HG02588 (cell line): ENCODE data around the gene RERE.
"Not testable (repeated sequence)": the region's sequence is repeated elsewhere in the genome, so short reads cannot be mapped to it uniquely, and the experiment has no call there.

Experiments
- ATAC-seq: cut with Tn5 transposase; IDR thresholded peaks from one replicate; pipeline ENCODE4 v1.9.1; 2021; ENCODE audit warnings: mild to moderate bottlenecking, moderate library complexity; ENCODE audit not compliant: unreplicated experiment

Gene RERE

DNA sequence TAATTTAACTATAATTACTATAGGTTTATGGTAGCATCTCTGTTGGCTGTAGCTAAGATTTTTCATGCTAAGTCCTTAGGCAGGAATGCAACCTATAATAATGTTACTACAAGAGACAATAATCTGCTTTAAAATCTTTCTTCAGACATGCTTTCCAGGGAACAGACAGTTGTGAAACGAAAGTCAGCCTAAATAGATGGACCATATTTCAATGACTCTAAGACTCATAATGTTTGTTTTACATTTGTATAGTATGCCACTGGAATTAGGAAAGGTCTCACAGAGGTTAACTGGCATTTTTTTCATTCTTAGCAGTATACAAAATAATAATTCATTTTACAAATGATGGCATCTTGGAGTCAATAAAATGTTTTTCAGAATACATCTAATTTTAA, 8.1 kb downstream of the RERE start:
- ATAC-seq, result no peak

DNA sequence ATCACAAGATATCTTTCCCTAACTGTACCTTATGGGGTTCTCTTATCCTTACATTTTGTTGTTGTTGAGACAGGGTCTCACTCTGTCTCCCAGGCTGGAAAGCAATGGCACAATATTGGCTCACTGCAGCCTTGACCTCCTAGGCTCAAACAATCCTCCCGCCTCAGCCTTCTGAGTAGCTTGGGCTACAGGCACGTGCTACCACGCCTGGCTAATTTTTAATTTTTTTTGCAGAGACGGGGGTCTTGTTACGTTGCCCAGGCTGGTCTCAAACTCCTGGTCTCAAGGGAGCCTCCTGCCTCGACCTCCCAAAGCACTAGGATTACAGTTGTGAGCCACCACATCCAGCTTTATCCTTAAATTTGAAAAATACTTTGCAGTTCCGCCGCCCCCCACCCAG, 10.4 kb downstream of the RERE start:
- no peak for ATAC-seq

DNA sequence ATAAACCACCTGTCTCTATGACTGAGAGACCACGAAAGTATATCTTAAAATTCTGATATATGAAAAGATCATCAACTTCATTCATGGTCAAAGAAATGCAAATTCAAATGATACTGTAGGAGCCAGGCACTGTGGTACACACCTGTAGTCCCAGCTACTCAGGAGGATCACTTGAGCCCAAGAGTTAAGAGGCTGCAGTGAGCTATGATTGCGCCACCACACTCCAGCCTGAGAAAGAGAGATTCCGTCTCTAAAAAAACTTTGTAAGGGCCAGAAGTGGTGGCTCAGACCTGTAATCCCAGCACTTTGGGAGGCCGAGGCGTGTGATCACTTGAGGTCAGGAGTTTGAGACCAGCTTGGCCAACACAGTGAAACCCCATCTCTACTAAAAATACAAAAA, 17.0 kb downstream of the RERE start:
- ATAC-seq, result no peak

DNA sequence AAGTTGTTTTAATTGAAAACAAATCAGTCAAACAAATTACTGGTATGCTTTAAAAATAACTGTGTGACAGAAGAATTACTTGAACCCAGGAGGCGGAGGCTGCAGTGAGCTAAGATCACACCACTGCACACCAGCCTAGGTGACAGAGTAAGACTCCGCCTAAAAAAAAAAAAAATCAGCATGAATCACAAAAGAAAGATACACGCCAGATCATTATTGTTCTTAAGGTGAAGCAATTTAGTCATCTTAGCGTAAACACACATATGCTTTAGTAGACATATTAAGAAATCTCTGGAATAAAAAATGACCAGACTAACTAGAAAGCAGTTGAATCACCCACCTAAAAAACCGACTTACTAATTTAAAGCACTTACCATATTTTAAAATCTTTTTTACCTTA, 20.2 kb downstream of the RERE start:
- no peak for ATAC-seq

DNA sequence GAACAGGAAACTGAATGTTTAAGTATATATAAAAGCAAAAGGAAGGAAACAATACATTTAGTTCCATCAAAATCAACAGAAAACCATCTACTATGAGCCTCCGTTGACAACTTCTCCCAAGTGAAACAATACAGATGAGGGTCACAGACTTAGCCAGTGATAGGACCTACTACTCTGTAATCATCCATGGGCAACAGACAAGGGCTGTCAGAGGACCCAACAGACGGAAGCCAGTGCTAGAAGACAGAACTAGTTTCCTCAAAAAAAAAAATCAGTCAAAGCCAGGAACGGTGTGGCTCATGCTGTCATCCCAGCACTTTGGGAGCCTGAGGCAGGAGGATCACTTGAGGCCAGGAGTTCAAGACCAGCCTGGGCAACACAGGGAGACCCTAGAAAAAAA, 20.6 kb downstream of the RERE start:
- ATAC-seq, result no peak

DNA sequence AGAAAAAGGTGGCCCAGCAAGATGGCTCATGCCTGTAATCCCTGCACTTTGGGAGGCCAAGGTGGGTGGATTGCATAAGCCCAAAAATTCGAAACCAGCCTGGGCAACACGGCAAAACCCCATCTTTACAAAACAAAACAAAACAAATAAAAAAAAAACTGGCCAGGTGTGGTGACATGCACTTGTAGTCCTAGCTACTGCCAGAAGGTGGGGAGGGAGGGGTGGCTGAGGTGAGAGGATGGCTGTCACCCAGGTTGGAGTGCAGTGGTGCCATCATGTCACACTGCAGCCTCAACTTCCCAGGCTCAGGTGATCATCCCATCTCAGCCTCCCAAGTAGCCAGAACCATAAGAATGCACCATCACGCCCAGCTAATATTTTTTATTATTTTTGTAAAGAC, 22.8 kb downstream of the RERE start:
- ATAC-seq, result no peak

DNA sequence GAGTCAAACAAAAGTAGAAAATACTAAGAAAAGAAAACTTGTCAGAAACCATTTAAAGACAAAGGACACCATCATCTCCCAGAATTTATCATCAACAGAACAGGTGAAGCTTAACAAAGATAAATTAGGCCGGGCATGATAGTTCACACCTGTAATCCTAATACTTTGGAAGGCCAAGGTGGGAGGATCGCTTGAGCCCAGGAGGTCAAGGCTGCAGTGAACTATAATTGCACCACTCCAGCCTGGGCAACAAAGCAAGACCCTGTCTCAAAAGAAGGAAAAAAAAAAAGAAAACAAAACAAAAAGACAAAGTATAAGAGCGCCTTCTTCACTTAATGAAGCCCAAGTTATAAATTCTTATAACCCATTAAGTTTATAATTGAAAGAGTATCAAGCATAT, 25.6 kb downstream of the RERE start:
- no peak for ATAC-seq

DNA sequence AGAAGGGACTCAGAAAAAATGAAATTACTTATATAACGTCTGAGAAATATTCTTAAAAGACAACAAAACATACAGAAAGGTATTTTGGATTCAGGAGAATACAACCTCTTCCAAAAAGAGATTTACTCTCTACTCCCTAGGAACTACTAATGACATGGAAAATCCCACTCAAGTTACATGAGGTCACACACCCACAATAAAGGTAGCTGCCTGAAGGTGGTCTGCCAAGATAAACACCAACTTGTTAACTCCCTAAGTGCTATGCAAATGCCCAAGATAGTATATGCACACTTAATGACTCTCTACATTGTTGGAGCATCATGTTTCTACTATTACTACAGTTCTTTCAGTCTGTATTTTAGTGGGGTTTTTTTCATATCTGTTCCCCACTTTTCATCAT, 26.5 kb downstream of the RERE start:
- no peak for ATAC-seq

DNA sequence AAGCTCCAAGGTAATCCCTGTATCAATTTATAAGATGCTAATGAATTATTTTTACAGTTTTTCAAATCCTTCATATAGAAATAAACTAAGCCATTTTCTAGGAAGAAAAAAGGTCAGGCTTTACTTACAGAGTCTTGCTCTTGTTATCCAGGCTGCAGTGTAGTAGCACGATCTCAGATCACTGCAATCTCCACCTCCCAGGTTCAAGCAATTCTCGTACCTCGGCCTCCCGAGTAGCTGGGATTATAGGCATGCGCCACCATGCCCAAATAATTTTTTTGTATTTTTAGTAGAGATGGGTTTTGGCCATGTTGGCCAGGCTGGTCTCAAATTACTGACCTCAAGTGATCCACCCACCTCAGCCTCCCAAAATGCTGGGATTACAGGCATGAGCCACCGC, 27.0 kb downstream of the RERE start:
- no peak for ATAC-seq

DNA sequence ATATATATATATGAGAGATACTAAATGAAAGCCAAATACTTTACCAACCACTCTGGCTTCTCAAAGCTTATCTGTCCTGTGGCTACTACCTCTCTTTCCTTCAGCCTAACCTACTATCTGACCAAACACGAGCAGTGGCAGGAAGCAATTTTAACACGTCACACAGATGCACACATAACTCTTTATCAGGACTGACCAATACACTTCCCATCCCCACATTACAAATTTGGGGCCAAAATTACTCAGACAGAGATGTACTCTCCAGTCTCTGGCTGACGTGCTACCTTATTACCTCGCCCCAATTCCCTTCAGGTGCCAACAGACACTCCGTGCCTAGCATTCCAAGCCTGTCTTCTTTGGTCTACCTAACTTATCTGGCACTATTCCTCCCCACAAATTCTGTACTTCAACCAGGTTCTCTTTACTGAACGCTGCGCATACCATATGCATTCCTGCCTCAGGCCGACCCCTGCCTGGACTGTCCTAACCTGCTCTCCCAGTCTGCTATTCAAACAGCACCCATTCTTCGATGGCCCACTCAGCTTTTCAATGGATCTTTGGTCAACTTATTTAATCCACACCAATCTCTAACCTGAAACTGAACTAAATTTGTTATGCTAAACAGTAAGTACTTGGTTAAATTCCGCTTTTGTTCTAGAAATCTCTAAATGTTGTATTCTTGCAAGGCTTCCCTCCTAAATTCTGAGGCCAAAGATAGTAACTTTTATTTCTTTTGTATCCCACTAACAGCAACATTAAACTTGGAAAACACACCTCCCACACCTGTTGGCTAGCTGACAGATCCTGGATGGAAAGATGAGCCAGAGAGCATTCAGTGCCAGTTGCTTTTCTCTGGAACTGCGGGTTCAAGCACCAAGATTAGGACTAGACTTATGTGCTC, 27.9 kb downstream of the RERE start:
- ATAC-seq, result no peak

DNA sequence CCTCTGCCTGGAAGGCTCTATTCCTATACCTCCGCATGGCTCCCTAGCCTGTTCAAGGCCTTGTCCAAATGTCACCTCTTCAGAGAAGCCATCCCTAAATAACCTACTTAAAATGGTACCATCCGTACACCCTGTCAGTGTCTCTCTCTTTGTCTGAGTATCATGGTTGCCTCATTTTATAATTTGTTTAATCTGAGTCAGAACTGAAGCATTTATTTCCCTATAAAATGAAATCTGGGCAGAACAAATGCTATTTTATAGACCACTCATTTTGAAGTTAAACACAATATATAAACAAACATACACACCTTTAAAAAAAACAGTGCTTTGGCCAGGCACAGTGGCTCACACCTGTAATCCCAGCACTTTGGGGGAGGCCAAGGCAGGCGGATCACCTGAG, 30.2 kb downstream of the RERE start:
- no peak for ATAC-seq

DNA sequence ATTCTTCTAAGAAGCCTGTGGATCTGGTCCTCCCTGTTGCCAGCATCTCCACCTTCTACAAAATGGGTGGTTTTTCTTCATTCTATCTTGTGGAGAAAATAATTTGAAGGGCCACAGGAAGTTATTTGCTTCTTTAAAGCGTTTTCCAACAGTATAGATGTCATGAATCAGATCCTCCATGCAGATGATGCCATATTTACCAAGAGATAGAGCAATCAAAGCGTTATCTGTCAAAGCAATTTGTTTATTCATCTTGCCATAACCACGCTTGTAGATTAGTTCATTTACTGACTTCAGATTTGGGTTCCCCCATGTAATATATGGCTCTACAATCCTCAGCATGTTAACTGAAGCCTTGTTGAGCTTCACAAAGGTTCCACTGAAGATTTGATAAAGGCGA, 31.2 kb downstream of the RERE start:
- not testable (repeated sequence) for ATAC-seq

DNA sequence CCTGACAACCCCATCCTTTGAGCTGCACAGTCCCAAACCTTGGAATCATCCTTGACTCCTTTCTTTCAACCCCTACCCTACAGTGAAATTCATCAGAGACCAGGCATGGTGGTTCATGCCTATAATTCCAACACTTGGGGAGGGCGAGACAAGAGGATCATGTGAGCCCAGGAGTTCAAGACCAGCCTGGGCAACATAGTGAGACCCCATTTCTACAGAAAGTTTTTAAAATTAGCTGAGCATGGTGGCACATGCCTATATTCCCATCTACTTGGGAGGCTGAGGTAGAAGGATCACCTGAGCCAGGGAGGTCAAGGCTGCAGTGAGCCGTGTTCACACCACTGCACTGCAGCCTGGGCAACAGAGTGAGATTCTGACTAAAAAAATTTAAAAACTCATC, 34.5 kb downstream of the RERE start:
- no peak for ATAC-seq

DNA sequence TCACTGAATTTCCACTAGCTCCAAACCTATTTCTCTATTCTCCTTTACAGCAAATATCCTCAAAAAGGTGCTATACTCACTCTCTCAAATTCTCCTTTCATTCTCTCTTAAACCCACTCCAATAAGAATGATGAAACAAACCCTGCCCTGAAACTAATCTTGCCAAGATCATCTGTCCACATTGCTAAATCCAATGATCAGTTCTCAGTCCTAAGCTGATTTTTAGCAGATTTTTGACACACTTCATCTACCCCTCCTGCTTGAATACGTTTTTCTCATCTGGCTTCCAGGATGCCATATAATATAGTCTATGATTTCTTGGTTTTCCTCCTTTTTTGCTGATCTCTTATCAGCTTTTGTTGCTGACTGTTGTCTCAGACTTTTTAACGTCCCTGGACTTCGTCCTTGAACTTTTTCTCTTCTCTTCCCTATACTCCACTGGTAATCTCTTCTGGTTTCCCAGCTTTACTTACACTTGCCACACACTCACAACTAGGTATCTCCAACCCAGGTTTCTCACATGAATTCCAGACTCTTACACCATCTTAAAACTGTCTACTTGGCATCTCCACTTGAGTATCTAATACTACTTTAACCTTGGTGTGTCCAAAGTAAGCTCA, 35.3 kb downstream of the RERE start:
- ATAC-seq, result no peak

DNA sequence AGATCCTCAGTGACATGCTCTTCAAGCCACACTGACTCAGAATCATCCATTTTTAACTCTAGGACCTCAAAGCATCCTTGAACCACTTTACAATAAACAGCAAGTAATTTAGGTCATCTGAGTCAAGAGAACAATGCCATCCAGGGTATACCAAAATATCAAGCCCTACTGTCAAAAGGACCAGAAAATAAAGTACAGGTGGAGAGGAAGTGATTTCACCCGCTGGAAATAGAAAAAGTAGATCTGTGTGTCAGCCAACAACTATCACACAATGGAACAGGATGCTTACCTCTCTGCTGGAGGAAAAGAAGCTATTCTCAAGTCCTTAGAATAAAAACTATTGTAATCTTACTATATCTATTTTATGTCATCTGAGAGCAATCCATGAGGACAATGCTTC, 37.0 kb downstream of the RERE start:
- ATAC-seq, result no peak

DNA sequence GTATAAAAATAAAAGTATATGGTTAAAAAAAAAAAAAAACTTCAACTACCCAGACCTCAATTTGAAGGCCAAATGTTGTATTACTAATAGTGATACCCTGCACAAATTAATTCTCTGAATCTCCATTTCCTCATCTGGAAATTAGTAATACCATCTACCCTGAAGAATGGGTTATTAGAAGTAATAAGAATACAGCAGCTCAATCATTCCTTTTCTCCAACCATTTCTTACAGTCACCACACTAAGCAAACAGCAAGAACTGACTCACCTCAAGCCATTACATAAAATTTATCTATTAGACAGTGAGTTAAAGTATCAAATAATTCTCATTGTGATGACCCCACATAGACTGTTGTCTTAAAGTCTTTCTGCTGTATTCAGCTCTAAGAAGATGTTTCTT, 39.6 kb downstream of the RERE start:
- ATAC-seq, result no peak

DNA sequence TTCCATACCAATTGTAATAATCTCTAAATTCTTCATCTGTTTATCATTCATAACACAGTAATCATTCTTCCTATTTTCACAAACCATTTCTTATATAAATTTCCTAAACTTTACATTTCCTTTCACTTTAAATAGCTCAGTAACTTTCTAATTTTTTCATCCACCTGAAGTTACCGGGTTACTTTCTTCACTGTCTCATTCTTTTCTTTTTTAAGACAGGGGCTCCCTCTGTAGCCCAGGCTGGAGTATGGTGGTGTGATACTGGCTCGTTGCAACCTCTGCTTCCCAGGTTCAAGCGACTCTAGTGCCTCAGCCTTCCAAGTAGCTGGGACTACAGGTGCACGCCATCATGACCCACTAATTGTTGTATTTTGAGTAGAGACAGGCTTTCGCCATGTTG, 41.3 kb downstream of the RERE start:
- no peak for ATAC-seq

DNA sequence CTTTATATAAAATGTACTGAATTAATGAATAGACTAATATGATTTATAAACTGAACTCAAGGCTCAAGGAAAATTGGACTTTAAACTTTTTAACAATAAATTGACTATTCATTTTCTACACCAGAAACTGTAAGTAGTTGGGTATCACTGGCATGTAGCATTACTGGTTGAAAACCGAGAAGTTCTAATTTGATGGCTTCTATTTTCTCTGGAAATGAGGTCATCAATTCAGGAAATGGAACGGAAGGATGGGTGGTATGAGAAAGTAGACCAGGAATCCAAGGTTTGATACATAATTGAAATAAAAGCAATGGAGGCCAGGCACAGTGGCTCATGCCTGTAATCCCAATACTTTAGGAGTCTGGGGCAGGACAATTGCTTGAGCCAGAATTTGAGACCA, 50.4 kb downstream of the RERE start:
- ATAC-seq, result no peak

DNA sequence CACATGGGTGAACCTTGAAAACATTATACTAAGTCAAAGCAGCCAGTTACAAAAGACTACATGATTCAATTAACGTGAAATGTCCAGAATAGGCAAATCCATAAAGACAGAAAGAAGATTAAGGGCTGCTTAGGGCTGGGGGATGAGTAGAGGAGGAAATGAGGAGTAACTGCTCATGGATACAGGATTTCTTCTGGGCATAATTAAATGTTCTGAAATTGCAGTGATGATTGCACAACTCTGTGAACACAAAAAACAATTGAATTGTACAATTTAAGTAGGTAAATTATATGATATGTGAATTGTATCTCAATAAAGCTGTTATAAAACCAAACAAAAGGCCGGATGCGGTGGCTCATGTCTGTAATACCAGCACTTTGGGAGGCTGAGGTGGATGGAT, 52.2 kb downstream of the RERE start:
- no peak for ATAC-seq

DNA sequence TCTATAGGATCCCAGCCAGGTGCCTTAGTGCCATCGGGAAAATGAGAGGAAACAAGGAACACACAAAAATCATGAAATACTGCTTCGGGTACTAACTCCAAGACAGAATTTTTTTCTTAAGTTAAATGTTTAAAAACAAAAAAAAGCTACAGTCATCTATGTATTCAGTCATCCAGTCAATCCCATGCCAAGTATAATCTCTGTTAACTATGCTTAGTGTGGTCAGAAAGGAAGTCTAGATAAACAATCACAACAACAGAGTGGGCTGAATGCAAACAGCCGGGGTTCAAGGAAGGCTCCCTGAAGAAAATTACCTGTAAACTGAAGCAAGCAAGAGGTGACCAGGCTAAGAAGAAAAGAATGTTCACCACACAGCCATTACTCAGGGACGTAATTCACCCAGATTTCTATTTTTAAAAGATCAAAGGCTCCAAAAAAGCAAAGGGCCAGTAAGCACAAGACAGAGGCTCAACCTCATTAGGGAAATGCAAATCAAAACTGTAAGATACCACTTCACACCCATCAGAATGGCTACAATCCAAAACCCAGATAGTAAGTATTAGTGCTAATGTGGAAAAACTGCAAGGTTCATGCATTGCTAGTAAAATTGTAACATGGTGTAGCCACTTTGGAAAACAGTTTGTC, 53.0 kb downstream of the RERE start:
- no peak for ATAC-seq

DNA sequence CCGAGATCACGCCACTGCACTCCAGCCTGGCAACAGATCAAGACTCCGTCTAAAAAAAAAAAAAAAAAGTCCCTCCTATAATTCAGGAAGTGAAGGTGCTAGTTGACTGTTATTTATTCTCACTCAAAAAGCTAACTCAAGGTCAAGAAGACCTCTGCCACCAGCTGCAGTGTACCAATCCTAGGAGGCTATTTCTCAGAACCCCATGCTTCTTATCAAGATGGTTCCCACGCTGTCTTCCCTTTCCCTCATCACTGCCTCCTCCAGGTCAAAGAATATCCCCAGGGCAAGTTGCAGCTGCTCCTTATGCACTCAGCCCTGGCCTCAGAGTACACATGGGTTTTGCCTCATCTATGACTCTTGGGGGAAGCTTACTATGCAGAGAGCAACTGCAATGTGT, 53.6 kb downstream of the RERE start:
- ATAC-seq, result no peak

DNA sequence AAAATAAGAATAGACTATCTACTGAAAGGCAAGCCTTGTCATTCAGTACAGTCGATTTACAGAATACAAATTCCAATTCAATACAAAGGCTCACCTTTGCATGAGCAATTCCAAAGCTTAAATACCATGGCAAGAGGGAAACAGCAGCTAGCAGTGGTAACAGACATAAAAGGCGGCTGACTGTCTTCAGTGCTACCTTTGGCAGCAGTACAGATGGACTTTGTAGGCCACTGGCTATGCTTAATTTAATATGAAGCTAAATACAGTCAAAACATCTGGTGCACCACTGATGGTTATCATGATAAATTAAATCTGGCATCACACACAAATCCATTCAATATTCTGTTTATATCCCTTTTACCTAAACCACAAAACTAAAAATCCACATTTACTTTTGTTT, 62.4 kb downstream of the RERE start:
- ATAC-seq, result no peak
